HepG2 (cell line): Measurements from ENCODE around the gene ERC1. TPM values are rescaled to one million over a fixed set of nuclear protein-coding genes. Genes with fewer than 3 reads are reported as not detected.
A peak's percentile ranks its signal among the peaks of the same experiment; 100 is the strongest.

Source experiments
- CREM ChIP-seq, 2 experiments: sonication (generic) in 1 of 2; formaldehyde crosslinking in 1 of 2; IDR thresholded peaks; 2 replicates each; pipeline versions ENCODE4 v1.4.0 to v1.6.1; 2016 to 2020; ENCODE audit warnings: antibody characterized with exemption in 1 of 2, mild to moderate bottlenecking in 1 of 2, missing genetic modification reagents in 1 of 2
- ETS1 ChIP-seq: sonication (generic); formaldehyde crosslinking; IDR thresholded peaks from 2 replicates; pipeline ENCODE4 v1.4.0; 2020; ENCODE audit warnings: missing genetic modification reagents
- GATAD2A ChIP-seq: IDR thresholded peaks from 2 replicates; pipeline ENCODE4 v1.6.1; 2016
- HIVEP1 ChIP-seq: sonication (generic); formaldehyde crosslinking; IDR thresholded peaks from 2 replicates; pipeline ENCODE4 v1.4.0; 2020; ENCODE audit warnings: mild to moderate bottlenecking, missing genetic modification reagents
- HMG20A ChIP-seq: IDR thresholded peaks from 2 replicates; pipeline ENCODE4 v1.6.1; 2016; ENCODE audit warnings: borderline replicate concordance
- LCORL ChIP-seq, 2 experiments: fragments of 450-650 bp in 1 of 2; sonication (generic) in 1 of 2; formaldehyde crosslinking in 1 of 2; IDR thresholded peaks; 2 replicates each; pipeline versions ENCODE4 v1.5.0 to v1.6.1; 2017 to 2020; ENCODE audit warnings: antibody characterized with exemption in 1 of 2, missing genetic modification reagents in 1 of 2
- RFXANK ChIP-seq: IDR thresholded peaks from 2 replicates; pipeline ENCODE4 v1.6.1; 2016
- SIN3B ChIP-seq: fragments of 150-350 bp; IDR thresholded peaks from 2 replicates; pipeline ENCODE4 v1.6.1; 2014; ENCODE audit warnings: low read length
- SRY ChIP-seq: sonication (generic); formaldehyde crosslinking; IDR thresholded peaks from 2 replicates; pipeline ENCODE4 v1.8.0; 2022; ENCODE audit warnings: mild to moderate bottlenecking, missing genetic modification reagents
- THAP11 ChIP-seq: IDR thresholded peaks from 2 replicates; pipeline ENCODE4 v1.6.1; 2016; ENCODE audit warnings: missing biosample characterization, missing genetic modification reagents
- ZBTB33 ChIP-seq: sonication (generic); formaldehyde crosslinking; IDR thresholded peaks from 2 replicates; pipeline ENCODE4 v1.4.0; 2020; ENCODE audit warnings: missing genetic modification reagents
- ZHX2 ChIP-seq, 2 experiments: sonication (generic) in 1 of 2; formaldehyde crosslinking in 1 of 2; IDR thresholded peaks; 2 replicates each; pipeline versions ENCODE4 v1.6.1 to v1.9.0; 2014 to 2022; ENCODE audit warnings: antibody characterized with exemption in 1 of 2, borderline replicate concordance in 1 of 2, inconsistent platforms in 1 of 2, low read depth in 1 of 2, missing genetic modification reagents in 1 of 2
- ZMYM4 ChIP-seq: sonication (generic); formaldehyde crosslinking; IDR thresholded peaks from 2 replicates; pipeline ENCODE4 v1.8.1; 2023; ENCODE audit warnings: mild to moderate bottlenecking, missing genetic modification reagents
- ZNF362 ChIP-seq: sonication (generic); formaldehyde crosslinking; IDR thresholded peaks from 2 replicates; pipeline ENCODE4 v1.4.0; 2020; ENCODE audit warnings: missing genetic modification reagents, mild to moderate bottlenecking, borderline replicate concordance
- ZNF513 ChIP-seq: sonication (generic); formaldehyde crosslinking; conservative IDR thresholded peaks from 2 replicates; pipeline ENCODE4 v1.5.0; 2020; ENCODE audit warnings: missing genetic modification reagents
- ZNF816 ChIP-seq: sonication (generic); formaldehyde crosslinking; IDR thresholded peaks from 2 replicates; pipeline ENCODE4 v1.8.0; 2022; ENCODE audit warnings: missing genetic modification reagents, mild to moderate bottlenecking, borderline replicate concordance
- ZSCAN25 ChIP-seq: sonication (generic); formaldehyde crosslinking; IDR thresholded peaks from 2 replicates; pipeline ENCODE4 v1.8.0; 2022; ENCODE audit warnings: mild to moderate bottlenecking, missing genetic modification reagents
- polyA plus RNA-seq, 8 experiments: library from polyadenylated mRNA; depleted of rRNA in 3 of 8; stranded (reverse) in 7 of 8; unstranded in 1 of 8; fragments of >200 nt; fragmentation: Illumina TruSeq in 4 of 8; extraction: Trizol in 4 of 8; gene quantifications; 2 replicates each; pipeline versions ENCODE4 v1.2.1 to v1.2.3, GENCODE V29; 2011 to 2016; ENCODE audit warnings: low read depth in 4 of 8, missing spikeins in 1 of 8, mixed read lengths in 1 of 8; ENCODE audit not compliant: insufficient read depth in 1 of 8
- total RNA-seq, 5 experiments: library from RNA; depleted of rRNA; stranded (reverse); fragments of >200 nt; fragmentation: Illumina TruSeq; extraction: Trizol; gene quantifications; 2 replicates each; pipeline ENCODE4 v1.2.3, GENCODE V29; 2016; ENCODE audit warnings: low read depth in 1 of 5

The ERC1 gene
- total and polyA plus RNA-seq, 2 of the 13 experiments (the other 11 are each of a cell fraction or from before 2014, with no cell fraction given): 6.1 to 12.4 TPM

- TF ChIP-seq RFXANK (CRISPR knock-in tag) (no peak), THAP11 (CRISPR knock-in tag) (peak; percentile 73), HMG20A (CRISPR knock-in tag) (no peak), ZBTB33 (CRISPR knock-in tag) (no peak), ZHX2 (IDR thresholded peaks at IDR 0.05; ENCODE audit: low read depth) (no peak), ZHX2 (CRISPR knock-in tag; IDR thresholded peaks at IDR 0.05; ENCODE audit: borderline replicate concordance) (peak; percentile 63), ZSCAN25 (CRISPR knock-in tag) (peak; percentile 76; the same call in 1 of the 2 replicates), HIVEP1 (CRISPR knock-in tag) (peak; percentile 67; the same call in 1 of the 2 replicates), ZNF816 (CRISPR knock-in tag) (0 out of 2 replicates have a peak, but pooled peaks have one; percentile 41), ZMYM4 (CRISPR knock-in tag) (peak; percentile 84), LCORL (IDR thresholded peaks at IDR 0.05) (no peak), LCORL (CRISPR knock-in tag; IDR thresholded peaks at IDR 0.05) (peak; percentile 80), ETS1 (CRISPR knock-in tag) (no peak), ZNF513 (CRISPR knock-in tag) (no peak), GATAD2A (peak; percentile 51), ZNF362 (CRISPR knock-in tag) (no peak), SIN3B (no peak), SRY (peak; percentile 33; the same call in 1 of the 2 replicates), CREM (IDR thresholded peaks at IDR 0.05) (no peak), CREM (CRISPR knock-in tag; IDR thresholded peaks at IDR 0.05) (no peak)
Measured at GRCh38 chr12:990661-991349, at the start of gene ERC1 (continued).
